ENCODE results near the gene CPT1C.

Gene CPT1C

GRCh38 chr19:49710372-49710951 lies 19.5 kb downstream of the CPT1C start:
- H3K27ac ChIP-seq (ENCODE audit: low read depth, low read length), result no peak overlapping the region
- no peak overlapping the region for H3K4me3 ChIP-seq (ENCODE audit: low read length)
- no peaks in the 10 kb centered on the region for H3K9me3 ChIP-seq (ENCODE audit: control insufficient read depth, insufficient read depth, low read length)
- TF ChIP-seq, protein P1, sequence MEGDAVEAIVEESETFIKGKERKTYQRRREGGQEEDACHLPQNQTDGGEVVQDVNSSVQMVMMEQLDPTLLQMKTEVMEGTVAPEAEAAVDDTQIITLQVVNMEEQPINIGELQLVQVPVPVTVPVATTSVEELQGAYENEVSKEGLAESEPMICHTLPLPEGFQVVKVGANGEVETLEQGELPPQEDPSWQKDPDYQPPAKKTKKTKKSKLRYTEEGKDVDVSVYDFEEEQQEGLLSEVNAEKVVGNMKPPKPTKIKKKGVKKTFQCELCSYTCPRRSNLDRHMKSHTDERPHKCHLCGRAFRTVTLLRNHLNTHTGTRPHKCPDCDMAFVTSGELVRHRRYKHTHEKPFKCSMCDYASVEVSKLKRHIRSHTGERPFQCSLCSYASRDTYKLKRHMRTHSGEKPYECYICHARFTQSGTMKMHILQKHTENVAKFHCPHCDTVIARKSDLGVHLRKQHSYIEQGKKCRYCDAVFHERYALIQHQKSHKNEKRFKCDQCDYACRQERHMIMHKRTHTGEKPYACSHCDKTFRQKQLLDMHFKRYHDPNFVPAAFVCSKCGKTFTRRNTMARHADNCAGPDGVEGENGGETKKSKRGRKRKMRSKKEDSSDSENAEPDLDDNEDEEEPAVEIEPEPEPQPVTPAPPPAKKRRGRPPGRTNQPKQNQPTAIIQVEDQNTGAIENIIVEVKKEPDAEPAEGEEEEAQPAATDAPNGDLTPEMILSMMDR (IDR thresholded peaks at IDR 0.05; ENCODE audit: low read depth, low read length, poor library complexity, severe bottlenecking), result no peak
- TF ChIP-seq EZH2phosphoT487 (IDR thresholded peaks at IDR 0.05; ENCODE audit: borderline replicate concordance, low read length), result no peak
- no peaks in the 10 kb centered on the region for H3F3A ChIP-seq (ENCODE audit: control insufficient read depth, insufficient read depth)
- H4K20me1 ChIP-seq (ENCODE audit: control insufficient read depth, insufficient read depth, low read depth, low read length), result no peaks in the 10 kb centered on the region
- H3K27me3 ChIP-seq (ENCODE audit: control insufficient read depth, low read length), result no peaks in the 10 kb centered on the region
- no peaks in the 10 kb centered on the region for H3K79me2 ChIP-seq (ENCODE audit: control insufficient read depth, low read length)
- H3K9me2 ChIP-seq (replicated peaks; ENCODE audit: control insufficient read depth, low read length), result no peaks in the 10 kb centered on the region
- H3K4me2 ChIP-seq (ENCODE audit: low read length), result no peak overlapping the region
- no peaks in the 10 kb centered on the region for H3K36me3 ChIP-seq (ENCODE audit: control insufficient read depth, low read length)
- no peaks in the 10 kb centered on the region for H3K4me1 ChIP-seq (ENCODE audit: control insufficient read depth, low read length)

- Histone ChIP-seq H3K4me1 (ENCODE audit: control insufficient read depth, low read length) (peaks cover 2% of the 10 kb centered on the region), H4K20me1 (ENCODE audit: control insufficient read depth, insufficient read depth, low read depth, low read length) (no peaks in the 10 kb centered on the region), H3K4me3 (ENCODE audit: low read length) (no peak overlapping the region), H3K27ac (ENCODE audit: low read depth, low read length) (no peak overlapping the region), H3K4me2 (ENCODE audit: low read length) (no peak overlapping the region), H3K36me3 (ENCODE audit: control insufficient read depth, low read length) (no peaks in the 10 kb centered on the region), H3K9me3 (ENCODE audit: control insufficient read depth, insufficient read depth, low read length) (no peaks in the 10 kb centered on the region), H3K27me3 (ENCODE audit: control insufficient read depth, low read length) (no peaks in the 10 kb centered on the region), H3K9me2 (replicated peaks; ENCODE audit: control insufficient read depth, low read length) (no peaks in the 10 kb centered on the region), H3K79me2 (ENCODE audit: control insufficient read depth, low read length) (no peaks in the 10 kb centered on the region), H3F3A (ENCODE audit: control insufficient read depth, insufficient read depth) (no peaks in the 10 kb centered on the region)
- TF ChIP-seq EZH2phosphoT487 (IDR thresholded peaks at IDR 0.05; ENCODE audit: borderline replicate concordance, low read length), result no peak
- TF ChIP-seq, protein P1 (IDR thresholded peaks at IDR 0.05; ENCODE audit: low read depth, low read length, poor library complexity, severe bottlenecking), result no peak
Observed at GRCh38 chr19:49712397-49712859, 21.5 kb downstream of the CPT1C start.

DNA sequence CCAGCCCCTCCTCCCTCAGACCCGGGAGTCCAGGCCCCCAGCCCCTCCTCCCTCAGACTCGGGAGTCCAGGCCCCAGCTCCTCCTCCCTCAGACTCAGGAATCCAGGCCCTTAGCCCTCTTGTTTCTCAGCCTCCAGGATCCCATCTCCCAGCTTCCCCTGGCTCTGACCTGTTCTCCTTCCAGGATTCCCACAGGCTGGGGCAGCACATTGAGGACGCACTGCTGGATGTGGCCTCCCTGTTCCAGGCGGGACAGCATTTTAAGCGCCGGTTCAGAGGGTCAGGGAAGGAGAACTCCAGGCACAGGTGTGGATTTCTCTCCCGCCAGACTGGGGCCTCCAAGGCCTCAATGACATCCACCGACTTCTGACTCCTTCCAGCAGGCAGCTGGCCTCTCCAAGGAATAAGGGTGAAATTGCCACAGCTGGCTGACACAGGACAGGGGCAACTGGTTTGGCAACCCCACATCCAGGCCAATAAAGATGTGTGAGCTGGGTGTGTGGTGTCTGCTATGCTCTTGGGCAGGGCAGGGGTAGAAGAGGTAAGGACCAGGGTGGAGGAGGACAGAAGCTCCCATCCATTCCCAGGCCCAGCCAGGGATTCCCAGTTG lies 22.4 kb downstream of the CPT1C start:
- no peak overlapping the region for H3K4me2 ChIP-seq (ENCODE audit: low read length)
- TF ChIP-seq, protein P1 (IDR thresholded peaks at IDR 0.05; ENCODE audit: low read depth, low read length, poor library complexity, severe bottlenecking), result no peak
- TF ChIP-seq EZH2phosphoT487 (IDR thresholded peaks at IDR 0.05; ENCODE audit: borderline replicate concordance, low read length), result no peak
- H3K27ac ChIP-seq (ENCODE audit: low read depth, low read length), result no peak overlapping the region
- no peaks in the 10 kb centered on the region for H3K9me2 ChIP-seq (replicated peaks; ENCODE audit: control insufficient read depth, low read length)
- H3F3A ChIP-seq (ENCODE audit: control insufficient read depth, insufficient read depth), result no peaks in the 10 kb centered on the region
- no peak overlapping the region for H3K4me3 ChIP-seq (ENCODE audit: low read length)
- H4K20me1 ChIP-seq (ENCODE audit: control insufficient read depth, insufficient read depth, low read depth, low read length), result no peaks in the 10 kb centered on the region
- no peaks in the 10 kb centered on the region for H3K9me3 ChIP-seq (ENCODE audit: control insufficient read depth, insufficient read depth, low read length)
- H3K27me3 ChIP-seq (ENCODE audit: control insufficient read depth, low read length), result no peaks in the 10 kb centered on the region
- no peaks in the 10 kb centered on the region for H3K79me2 ChIP-seq (ENCODE audit: control insufficient read depth, low read length)
- H3K4me1 ChIP-seq (ENCODE audit: control insufficient read depth, low read length), result peaks cover 11% of the 10 kb centered on the region
- H3K36me3 ChIP-seq (ENCODE audit: control insufficient read depth, low read length), result no peaks in the 10 kb centered on the region
